Duodenal mucosa (tissue), 2 donors: ENCODE data around the gene ASF1A.

Source experiments
- H3K27ac ChIP-seq: one replicate; pipeline ENCODE4 v1.7.0; 2013; ENCODE audit warnings: low read depth, low read length
- H3K27me3 ChIP-seq, 2 donors: one replicate each; pipeline ENCODE4 v1.7.0; 2013; ENCODE audit warnings: low read length in 2 of 2, control low read depth in 1 of 2; ENCODE audit not compliant: insufficient read depth in 2 of 2, control insufficient read depth in 1 of 2
- H3K36me3 ChIP-seq, 2 donors: one replicate each; pipeline ENCODE4 v1.7.0; 2013; ENCODE audit warnings: low read length in 2 of 2, control low read depth in 1 of 2; ENCODE audit not compliant: insufficient read depth in 2 of 2, control insufficient read depth in 1 of 2
- H3K4me1 ChIP-seq, 2 donors: one replicate each; pipeline ENCODE4 v1.7.0; 2013; ENCODE audit warnings: low read length in 2 of 2, control low read depth in 1 of 2; ENCODE audit not compliant: insufficient read depth in 2 of 2, control insufficient read depth in 1 of 2
- H3K4me3 ChIP-seq, 2 donors: one replicate each; pipeline ENCODE4 v1.7.0; 2013; ENCODE audit warnings: low read length in 2 of 2, low read depth in 1 of 2
- H3K9ac ChIP-seq, 2 donors: one replicate each; pipeline ENCODE4 v1.7.0; 2013; ENCODE audit warnings: low read length in 2 of 2, low read depth in 1 of 2
- H3K9me3 ChIP-seq, 2 donors: one replicate each; pipeline ENCODE4 v1.7.0; 2013; ENCODE audit warnings: low read length in 2 of 2, control low read depth in 1 of 2; ENCODE audit not compliant: control insufficient read depth in 1 of 2

ASF1A gene

DNA sequence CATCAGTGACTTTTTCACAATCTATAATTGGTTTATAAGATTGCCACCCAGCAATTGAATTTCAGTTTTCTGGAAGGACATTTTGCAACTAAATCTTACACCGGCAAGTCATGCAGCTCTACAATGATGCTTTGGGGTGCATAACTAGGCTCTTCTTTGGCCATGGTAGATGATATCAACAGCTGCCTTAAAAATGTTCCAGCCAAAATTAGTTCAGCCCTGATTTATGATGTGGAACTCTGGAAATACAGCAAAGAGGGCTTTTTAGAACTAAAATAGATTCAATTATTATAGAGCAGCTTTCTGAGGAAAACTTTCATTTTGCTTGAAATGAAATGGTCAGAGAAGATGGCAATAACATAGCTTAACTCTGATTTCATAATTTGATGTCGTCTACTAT is 59.4 kb downstream of the ASF1A start:
- no peaks in the 10 kb centered on the region for H3K36me3 ChIP-seq
- H3K27me3 ChIP-seq: no peaks in the 10 kb centered on the region
- H3K27ac ChIP-seq: no peak overlapping the region
- no peaks in the 10 kb centered on the region for H3K9me3 ChIP-seq
- H3K4me3 ChIP-seq: no peak overlapping the region
- H3K4me1 ChIP-seq: no peaks in the 10 kb centered on the region
- no peak overlapping the region for H3K9ac ChIP-seq
